GM18511 (cell line): Measurements from ENCODE around the gene GOLGA8M.
"Not testable (repeated sequence)": the region's sequence is repeated elsewhere in the genome, so short reads cannot be mapped to it uniquely, and the experiment has no call there.

Experiments used
- ATAC-seq: cut with Tn5 transposase; IDR thresholded peaks from one replicate; pipeline ENCODE4 v1.9.1; 2021; ENCODE audit warnings: mild to moderate bottlenecking, moderate library complexity; ENCODE audit not compliant: unreplicated experiment

GOLGA8M gene, protein sequence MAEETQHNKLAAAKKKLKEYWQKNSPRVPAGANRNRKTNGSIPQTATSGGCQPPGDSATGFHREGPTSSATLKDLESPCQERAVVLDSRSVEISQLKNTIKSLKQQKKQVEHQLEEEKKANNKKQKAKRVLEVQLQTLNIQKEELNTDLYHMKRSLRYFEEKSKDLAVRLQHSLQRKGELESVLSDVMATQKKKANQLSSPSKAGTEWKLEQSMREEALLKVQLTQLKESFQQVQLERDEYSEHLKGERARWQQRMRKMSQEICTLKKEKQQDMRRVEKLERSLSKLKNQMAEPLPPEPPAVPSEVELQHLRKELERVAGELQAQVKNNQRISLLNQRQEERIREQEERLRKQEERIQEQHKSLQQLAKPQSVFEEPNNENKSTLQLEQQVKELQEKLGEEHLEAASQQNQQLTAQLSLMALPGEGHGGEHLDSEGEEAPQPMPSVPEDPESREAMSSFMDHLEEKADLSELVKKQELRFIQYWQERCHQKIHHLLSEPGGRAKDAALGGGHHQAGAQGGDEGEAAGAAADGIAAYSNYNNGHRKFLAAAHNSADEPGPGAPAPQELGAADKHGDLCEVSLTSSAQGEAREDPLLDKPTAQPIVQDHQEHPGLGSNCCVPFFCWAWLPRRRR

GRCh38 chr15:28712270-28712669 is at the start of gene GOLGA8M:
TSS of gene GOLGA8M (minus strand) at chr15:28712421. CDS start at chr15:28712323, 98 bp downstream.
- ATAC-seq = not testable (repeated sequence)

- ATAC-seq = not testable (repeated sequence)
Measured at GRCh38 chr15:28742890-28743289, 30.7 kb upstream of the GOLGA8M start.

DNA sequence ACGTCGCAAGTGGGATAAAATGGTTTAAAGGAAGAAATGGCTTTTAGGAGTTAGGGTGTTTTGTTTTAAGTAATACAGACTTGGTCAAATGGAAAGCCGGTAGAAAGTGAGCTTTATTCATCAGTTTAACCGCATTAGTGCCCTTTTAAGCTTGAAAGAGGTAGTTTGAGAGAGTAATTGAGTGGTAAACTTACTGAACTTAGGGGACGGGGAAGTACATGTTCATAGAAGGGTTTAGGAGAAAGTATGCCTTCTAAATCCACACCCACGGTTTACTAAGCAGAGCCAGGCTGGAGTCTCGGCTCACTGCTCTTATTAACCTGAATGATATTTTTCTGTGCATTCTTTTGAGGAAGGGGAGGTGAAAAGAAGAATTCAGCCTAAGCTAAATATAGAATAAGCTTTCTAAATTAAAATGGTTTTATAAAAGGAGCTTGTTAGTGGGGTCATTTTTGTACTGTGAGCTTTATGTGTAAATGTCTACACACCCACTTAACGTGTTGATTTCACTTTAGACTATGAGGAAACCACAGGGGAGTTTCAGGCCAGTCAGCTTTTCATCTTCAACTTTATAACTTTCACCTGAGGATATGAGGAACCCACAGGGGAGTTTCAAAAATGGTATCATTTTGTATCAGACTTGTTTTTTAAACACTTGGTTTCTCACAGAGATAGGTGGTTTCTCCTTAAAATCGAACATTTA is 26.5 kb upstream of the GOLGA8M start:
- ATAC-seq = peak; percentile 55

DNA sequence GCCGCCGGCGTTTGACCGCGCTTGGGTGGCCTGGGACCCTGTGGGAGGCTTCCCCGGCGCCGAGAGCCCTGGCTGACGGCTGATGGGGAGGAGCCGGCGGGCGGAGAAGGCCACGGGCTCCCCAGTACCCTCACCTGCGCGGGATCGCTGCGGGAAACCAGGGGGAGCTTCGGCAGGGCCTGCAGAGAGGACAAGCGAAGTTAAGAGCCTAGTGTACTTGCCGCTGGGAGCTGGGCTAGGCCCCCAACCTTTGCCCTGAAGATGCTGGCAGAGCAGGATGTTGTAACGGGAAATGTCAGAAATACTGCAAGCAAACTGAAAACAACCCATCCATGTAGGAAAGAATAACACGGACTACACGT is 26.0 kb upstream of the GOLGA8M start:
- peak; percentile 28 for ATAC-seq

DNA sequence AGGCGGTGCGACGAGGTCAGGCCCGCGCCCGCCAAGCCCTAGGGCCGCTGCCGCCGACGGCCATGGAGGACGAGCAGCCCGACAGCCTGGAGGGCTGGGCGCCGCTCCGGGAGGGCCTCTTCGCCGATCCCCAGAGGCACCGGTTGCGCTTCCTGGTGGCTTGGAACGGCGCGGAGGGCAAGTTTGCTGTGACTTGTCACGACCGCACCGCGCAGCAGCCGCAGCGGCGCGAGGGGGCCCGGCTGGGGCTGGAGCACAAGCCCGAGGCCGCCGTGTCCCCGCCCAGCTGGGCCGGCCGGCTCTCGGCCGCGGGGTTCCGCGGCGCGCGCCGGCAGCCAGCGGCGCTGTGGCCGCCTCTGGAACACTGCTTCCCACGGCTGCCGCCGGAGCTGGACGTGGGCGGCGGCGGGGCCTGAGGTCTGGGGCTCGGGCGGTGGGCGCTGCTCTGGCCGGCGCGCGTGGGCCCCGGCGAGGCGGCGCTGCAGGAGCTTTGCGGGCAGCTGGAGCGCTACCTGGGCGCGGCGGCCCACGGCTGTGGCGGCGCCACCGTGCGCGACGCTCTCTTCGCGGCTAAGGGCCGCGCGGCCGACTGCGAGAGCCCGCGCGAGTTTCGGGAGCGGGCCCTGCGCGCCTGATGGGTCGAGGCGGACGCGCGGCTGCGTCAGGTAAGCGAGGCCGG is 25.4 kb upstream of the GOLGA8M start:
- ATAC-seq = peak; percentile 70

DNA sequence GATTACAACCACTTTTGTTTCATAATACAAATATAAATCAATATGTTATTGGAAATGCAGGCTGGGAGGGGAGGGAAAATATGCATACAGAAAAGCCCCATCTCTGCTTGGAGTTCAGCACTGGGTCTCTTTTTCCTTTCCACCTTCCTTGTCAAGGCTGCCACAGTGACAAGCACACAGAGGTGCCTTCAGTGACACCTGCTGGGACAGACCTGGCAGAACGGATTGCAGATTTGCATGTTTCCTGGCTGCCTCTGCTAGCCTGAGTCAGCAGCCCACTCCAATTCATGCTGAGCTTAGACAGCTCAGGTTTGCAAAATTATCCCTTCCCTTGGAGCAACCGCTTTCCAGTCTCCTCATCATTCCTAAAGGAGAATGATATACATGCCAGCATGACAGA is 15.8 kb upstream of the GOLGA8M start:
- not testable (repeated sequence) for ATAC-seq

DNA sequence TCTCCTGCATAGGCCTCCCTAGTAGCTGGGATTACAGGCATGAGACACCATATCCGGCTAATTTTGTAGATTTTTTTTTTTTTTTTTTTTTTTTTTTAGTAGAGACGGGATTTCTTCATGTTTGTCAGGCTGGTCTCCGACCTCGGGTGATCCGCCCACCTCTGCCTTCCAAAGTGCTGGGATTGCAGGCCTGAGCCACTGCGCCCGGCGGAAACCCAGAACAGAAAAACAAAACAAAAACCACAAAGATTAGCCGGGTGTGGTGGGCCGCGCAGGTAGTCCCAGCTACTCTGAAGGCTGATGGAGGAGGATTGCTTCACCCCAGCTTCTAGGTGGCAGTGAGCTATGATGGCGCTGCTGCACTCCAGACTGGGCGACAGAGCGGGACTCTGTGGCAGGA is 14.8 kb upstream of the GOLGA8M start:
- ATAC-seq = not testable (repeated sequence)

DNA sequence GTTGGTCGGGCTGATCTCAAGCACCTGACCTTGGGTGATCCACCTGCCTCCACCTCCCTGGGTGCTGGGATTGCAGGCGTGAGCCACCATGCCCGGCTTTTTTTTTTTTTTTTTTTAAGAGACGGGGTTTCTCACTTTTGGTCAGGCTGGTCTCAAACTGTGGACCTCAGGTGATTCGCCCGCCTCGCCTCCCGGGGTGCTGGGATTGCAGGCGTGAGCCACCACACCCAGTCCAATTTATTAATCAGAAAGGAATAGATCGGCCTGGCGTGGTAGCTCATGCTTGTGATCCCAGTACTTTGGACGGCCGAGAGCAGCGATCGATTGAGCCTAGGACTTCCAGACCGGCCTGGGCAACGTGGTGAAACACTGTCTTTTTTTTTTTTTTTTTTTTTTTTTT is 13.9 kb upstream of the GOLGA8M start:
- no peak for ATAC-seq

DNA sequence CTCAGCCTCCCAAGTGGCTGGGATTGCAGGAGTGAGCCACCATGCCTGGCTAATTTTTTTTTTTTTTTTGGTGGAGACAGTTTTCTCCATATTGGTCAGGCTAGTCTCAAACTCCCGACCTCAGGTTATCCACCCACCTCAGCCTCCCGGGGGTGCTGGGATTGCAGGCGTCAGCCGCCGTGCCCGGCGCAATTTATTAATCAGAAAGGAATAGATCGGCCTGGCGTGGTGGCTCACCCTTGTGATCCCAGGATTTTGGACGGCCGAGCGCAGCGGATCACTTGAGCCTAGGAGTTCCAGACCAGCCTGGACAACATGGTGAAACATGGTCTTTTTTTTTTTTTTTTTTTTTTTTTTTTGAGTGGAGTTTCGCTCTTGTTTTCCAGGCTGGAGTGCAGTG is 13.3 kb upstream of the GOLGA8M start:
- ATAC-seq = no peak

DNA sequence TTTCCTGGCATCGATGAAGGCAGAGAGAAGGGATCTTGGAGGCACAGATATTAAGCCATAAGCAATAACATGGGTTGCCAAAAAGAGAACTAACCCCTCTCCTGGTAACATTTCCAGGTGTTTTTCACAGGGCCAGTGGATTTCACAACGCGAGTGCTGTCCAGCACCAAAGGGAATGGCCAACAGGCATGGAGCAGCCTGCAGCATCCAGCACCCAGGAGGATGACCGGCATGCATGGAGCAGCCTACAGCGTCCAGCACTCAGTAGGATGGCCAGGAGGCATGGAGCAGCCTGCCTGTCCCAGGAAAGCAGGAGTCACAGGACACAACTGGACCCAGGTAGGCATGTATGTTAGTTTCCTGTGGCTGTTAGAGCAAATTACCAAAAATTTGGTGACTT is 11.8 kb upstream of the GOLGA8M start:
- ATAC-seq = not testable (repeated sequence)

- not testable (repeated sequence) for ATAC-seq
Measured at GRCh38 chr15:28719626-28720025, 7.4 kb upstream of the GOLGA8M start.

DNA sequence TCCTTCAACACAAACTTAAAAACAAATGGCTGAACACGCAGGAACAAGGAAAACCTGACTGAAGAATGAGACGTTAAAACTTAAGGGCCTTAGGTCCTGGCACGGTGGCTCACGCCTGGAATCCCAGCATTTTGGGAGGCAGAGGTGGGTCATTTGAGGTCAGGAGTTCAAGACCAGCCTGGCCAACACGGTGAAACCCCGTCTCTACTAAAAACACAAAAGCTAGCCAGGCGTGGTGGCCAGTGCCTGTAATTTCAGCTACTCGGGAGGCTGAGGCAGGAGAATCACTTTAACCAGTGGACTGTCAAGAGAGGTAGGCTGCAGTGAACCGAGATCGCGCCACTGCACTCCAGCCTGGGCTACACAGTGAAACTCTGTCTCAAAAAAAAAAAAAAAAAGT is 6.4 kb upstream of the GOLGA8M start:
- ATAC-seq = not testable (repeated sequence)

DNA sequence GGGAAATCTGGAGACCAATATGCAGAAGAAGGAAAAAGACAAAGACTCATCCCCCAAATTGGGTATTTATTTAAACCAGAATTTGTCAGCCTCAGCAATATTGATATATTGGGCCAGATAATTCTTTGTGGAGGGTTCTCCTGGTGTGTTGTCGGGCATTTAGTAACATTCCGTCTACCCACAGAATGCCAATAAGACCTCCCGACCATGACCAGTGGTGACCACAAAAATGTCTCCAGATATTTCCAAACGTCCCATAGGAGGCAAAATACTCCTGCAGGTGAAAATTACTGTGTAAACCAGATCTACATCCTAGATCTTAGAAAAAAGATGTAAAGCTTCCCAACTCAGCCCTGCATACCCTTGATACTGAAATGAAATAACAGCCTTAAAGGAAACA is 2.0 kb upstream of the GOLGA8M start:
- not testable (repeated sequence) for ATAC-seq

- ATAC-seq = not testable (repeated sequence)
Measured at GRCh38 chr15:28703927-28704326, 8.3 kb downstream of the GOLGA8M start.

DNA sequence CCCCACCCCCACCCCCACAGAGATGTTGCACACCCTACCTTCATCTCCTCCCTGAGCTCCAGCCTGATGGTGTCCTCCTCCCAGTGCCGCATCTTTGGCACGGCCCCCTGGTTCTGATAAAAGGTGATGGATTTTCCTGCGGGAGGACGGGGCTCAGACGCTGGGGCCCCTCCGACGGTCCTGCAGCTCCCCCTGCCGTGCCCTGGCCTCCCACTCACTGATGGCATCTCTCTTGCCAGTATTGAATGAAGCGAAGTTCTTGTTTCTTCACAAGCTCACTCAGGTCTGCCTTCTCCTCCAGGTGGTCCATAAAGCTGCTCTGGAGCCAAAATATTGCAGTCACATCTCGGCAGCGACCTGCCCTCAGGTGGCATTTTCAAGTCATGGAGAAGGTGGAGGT is 9.8 kb downstream of the GOLGA8M start:
- not testable (repeated sequence) for ATAC-seq

GRCh38 chr15:28694006-28694751 is 18.0 kb downstream of the GOLGA8M start:
- ATAC-seq = not testable (repeated sequence)

DNA sequence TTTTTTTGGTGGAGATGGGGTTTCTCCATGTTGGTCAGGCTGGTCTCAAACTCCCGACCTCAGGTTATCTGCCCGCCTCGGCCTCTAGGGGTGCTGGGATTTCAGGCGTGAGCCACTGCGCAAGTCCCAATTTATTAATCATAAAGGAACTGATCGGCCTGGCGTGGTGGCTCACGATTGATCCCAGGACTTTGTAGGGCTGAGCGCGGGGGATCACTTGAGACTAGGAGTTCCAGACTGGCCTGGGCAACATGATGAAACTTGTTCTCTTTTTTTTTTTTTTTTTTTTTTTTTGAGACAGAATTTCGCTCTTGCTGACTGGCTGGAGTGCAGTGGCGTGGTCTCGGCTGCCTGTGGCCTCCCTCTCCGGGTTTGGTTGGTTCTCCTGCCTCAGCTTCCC is 19.2 kb downstream of the GOLGA8M start:
- ATAC-seq = not testable (repeated sequence)

DNA sequence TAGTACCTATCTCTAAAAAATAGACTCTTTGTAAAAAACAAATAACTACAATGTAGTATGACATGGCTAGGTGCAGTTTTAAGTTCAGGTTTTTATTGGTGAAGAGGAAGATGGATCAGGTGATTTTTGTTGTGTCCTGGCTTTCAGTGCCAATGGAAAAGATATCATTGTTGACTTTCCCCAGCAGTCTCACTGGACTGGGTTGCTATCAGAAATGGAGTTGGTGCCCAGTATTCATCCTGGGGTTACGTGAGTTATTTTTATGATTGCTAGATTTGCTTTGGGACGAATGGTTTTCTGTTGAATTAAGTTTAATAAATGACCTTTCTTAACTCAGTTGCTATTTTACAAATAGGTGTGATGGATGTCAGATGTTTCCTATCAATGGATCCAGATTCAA is 38.7 kb downstream of the GOLGA8M start:
- not testable (repeated sequence) for ATAC-seq

DNA sequence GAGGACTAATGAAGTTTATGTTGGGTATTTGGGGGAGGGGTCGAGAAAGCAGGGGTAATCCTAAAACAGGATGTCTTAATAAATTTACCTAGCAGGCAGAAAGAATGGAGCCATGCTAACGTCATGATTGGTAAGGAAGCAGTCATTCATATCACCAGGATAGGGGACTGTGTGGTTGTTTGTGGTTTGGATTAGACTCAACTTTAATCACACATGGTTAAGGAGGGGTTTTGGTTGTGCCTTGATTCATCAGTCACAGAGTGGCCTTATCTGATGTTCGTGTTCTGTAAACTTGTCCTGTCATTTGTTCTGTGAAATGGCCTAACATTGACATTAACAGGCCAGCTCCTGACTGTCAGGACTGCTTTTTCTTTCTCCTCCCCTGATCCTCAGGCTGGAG is 40.1 kb downstream of the GOLGA8M start:
- ATAC-seq = not testable (repeated sequence)

- ATAC-seq = not testable (repeated sequence)
Measured at GRCh38 chr15:28666402-28666801, 45.8 kb downstream of the GOLGA8M start.
